GM23338 (cell line): ENCODE data around the gene WBP4. TPM values are rescaled to one million over a fixed set of nuclear protein-coding genes. Genes with fewer than 3 reads are reported as not detected.

Source experiments
- ATAC-seq: fragments of 200-7000 bp; cut with Tn5 transposase; 3 replicates; pipeline ENCODE4 v1.9.1; 2020
- DNase-seq: peaks from one replicate; pipeline ENCODE4 v3.0.0-alpha.2; 2015; ENCODE audit warnings: low spot score
- H2AFZ ChIP-seq: fragments of 200-600 bp; sonication (generic); 2 replicates; pipeline ENCODE4 v1.8.0; 2016; ENCODE audit warnings: antibody characterized with exemption, mild to moderate bottlenecking, moderate library complexity
- H3F3A ChIP-seq: fragments of 200-600 bp; sonication (generic); replicated peaks from 2 replicates; pipeline ENCODE4 v1.8.0; 2017; ENCODE audit warnings: antibody characterized with exemption, mixed run types, low read depth
- H3K27ac ChIP-seq: fragments of 200-600 bp; sonication (generic); 2 replicates; pipeline ENCODE4 v1.6.1; 2016; ENCODE audit warnings: low read depth
- H3K27me3 ChIP-seq: fragments of 200-600 bp; sonication (generic); 2 replicates; pipeline ENCODE4 v1.8.0; 2016; ENCODE audit warnings: mild to moderate bottlenecking, mixed run types, moderate library complexity; ENCODE audit not compliant: insufficient read depth
- H3K36me3 ChIP-seq: fragments of 200-600 bp; sonication (generic); 2 replicates; pipeline ENCODE4 v1.8.0; 2016; ENCODE audit warnings: mild to moderate bottlenecking; ENCODE audit not compliant: insufficient read depth
- H3K4me1 ChIP-seq: fragments of 200-600 bp; sonication (generic); 2 replicates; pipeline ENCODE4 v1.8.0; 2016; ENCODE audit warnings: mild to moderate bottlenecking, moderate library complexity; ENCODE audit not compliant: insufficient read depth
- H3K4me2 ChIP-seq: fragments of 200-600 bp; sonication (generic); 2 replicates; pipeline ENCODE4 v1.7.1; 2017; ENCODE audit warnings: mixed run types
- H3K4me3 ChIP-seq: fragments of 200-600 bp; sonication (generic); 2 replicates; pipeline ENCODE4 v1.6.1; 2016; ENCODE audit warnings: mixed run types
- H3K79me2 ChIP-seq: fragments of 200-600 bp; sonication (generic); replicated peaks from 2 replicates; pipeline ENCODE4 v1.8.0; 2017; ENCODE audit warnings: mild to moderate bottlenecking; ENCODE audit not compliant: insufficient read depth
- H3K9me2 ChIP-seq: fragments of 200-600 bp; sonication (generic); 2 replicates; pipeline ENCODE4 v1.8.0; 2017; ENCODE audit not compliant: insufficient read depth
- H4K20me1 ChIP-seq: fragments of 200-600 bp; sonication (generic); replicated peaks from 2 replicates; pipeline ENCODE4 v1.8.0; 2017; ENCODE audit warnings: mild to moderate bottlenecking; ENCODE audit not compliant: insufficient read depth
- H3K27ac Mint-ChIP-seq: 2 replicates; pipeline ENCODE4 v1.8.0; 2020; ENCODE audit warnings: inconsistent platforms, mild to moderate bottlenecking, moderate library complexity, mixed read lengths
- H3K27me3 Mint-ChIP-seq: 3 replicates; pipeline ENCODE4 v1.8.0; 2022; ENCODE audit warnings: low read depth, mild to moderate bottlenecking, moderate library complexity, mixed read lengths, inconsistent platforms; ENCODE audit not compliant: insufficient read depth, poor library complexity
- H3K36me3 Mint-ChIP-seq: 3 replicates; pipeline ENCODE4 v1.8.0; 2021; ENCODE audit warnings: low read depth, mild to moderate bottlenecking, inconsistent platforms, moderate library complexity, mixed read lengths
- H3K4me1 Mint-ChIP-seq: 3 replicates; pipeline ENCODE4 v1.8.0; 2020; ENCODE audit warnings: mild to moderate bottlenecking, inconsistent platforms, mixed read lengths
- H3K4me3 Mint-ChIP-seq: 3 replicates; pipeline ENCODE4 v1.8.0; 2021; ENCODE audit warnings: moderate library complexity, mild to moderate bottlenecking, inconsistent platforms, mixed read lengths
- H3K9me3 Mint-ChIP-seq: 3 replicates; pipeline ENCODE4 v1.8.0; 2020; ENCODE audit warnings: moderate library complexity, mild to moderate bottlenecking, inconsistent platforms, mixed read lengths
- CREB1 ChIP-seq: fragments of 250-450 bp; sonication (Bioruptor Pico); IDR thresholded peaks from 2 replicates; pipeline ENCODE4 v1.5.0; 2020; ENCODE audit warnings: low read depth, mild to moderate bottlenecking, moderate library complexity
- POLR2AphosphoS5 ChIP-seq: IDR thresholded peaks from 2 replicates; pipeline ENCODE4 v1.6.1; 2016; ENCODE audit warnings: antibody characterized with exemption, low read depth
- ZNF114 ChIP-seq: fragments of 250-450 bp; sonication (Bioruptor Pico); IDR thresholded peaks from 2 replicates; pipeline ENCODE4 v1.5.0; 2020; ENCODE audit warnings: mild to moderate bottlenecking, moderate library complexity
- ZNF331 ChIP-seq: fragments of 250-450 bp; sonication (Bioruptor Pico); IDR thresholded peaks from 2 replicates; pipeline ENCODE4 v1.5.0; 2020; ENCODE audit warnings: low read depth, mild to moderate bottlenecking, moderate library complexity
- long read RNA-seq: library from polyadenylated mRNA; unstranded; transcript quantifications from one replicate; pipeline ENCODE4 v2.0.0, GENCODE V29; 2020; ENCODE audit not compliant: unreplicated experiment
- polyA plus RNA-seq: library from polyadenylated mRNA; unstranded; fragments of >200 nt; fragmentation: Nextera tagmentation; extraction: Ambion mirVana; gene quantifications from 2 replicates; pipeline ENCODE4 v1.2.1, GENCODE V29; 2016
- total RNA-seq: library from RNA; depleted of rRNA; stranded (reverse); fragments of >200 nt; shearing (Covaris generic); gene quantifications from 2 replicates; pipeline ENCODE4 v1.2.3, GENCODE V29; 2014; rRNA removed
- TF ChIP-seq, protein P1 (sequence below): IDR thresholded peaks from 2 replicates; pipeline ENCODE4 v1.6.1; 2016; ENCODE audit warnings: antibody characterized with exemption
- TF ChIP-seq, protein P2 (sequence below): fragments of 250-450 bp; sonication (Bioruptor Pico); IDR thresholded peaks from 2 replicates; pipeline ENCODE4 v1.5.0; 2020; ENCODE audit warnings: mild to moderate bottlenecking, moderate library complexity
- TF ChIP-seq, protein P3 (sequence below), 2 experiments: fragments of 200-600 bp in 1 of 2; sonication (generic) in 1 of 2; conservative IDR thresholded peaks; 2 replicates each; pipeline versions ENCODE4 v1.5.1 to v1.6.1; 2016 to 2017; ENCODE audit warnings: antibody characterized with exemption in 2 of 2, low read depth in 2 of 2, mild to moderate bottlenecking in 2 of 2, moderate library complexity in 1 of 2
- TF ChIP-seq, protein P4 (sequence below): IDR thresholded peaks from one replicate; pipeline ENCODE4 v1.6.1; 2018; ENCODE audit warnings: antibody characterized with exemption; ENCODE audit not compliant: unreplicated experiment

Gene WBP4, protein sequence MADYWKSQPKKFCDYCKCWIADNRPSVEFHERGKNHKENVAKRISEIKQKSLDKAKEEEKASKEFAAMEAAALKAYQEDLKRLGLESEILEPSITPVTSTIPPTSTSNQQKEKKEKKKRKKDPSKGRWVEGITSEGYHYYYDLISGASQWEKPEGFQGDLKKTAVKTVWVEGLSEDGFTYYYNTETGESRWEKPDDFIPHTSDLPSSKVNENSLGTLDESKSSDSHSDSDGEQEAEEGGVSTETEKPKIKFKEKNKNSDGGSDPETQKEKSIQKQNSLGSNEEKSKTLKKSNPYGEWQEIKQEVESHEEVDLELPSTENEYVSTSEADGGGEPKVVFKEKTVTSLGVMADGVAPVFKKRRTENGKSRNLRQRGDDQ
- total RNA-seq (7.6 TPM in 2 replicates), polyA plus RNA-seq (33.2 and 33.8 TPM in 2 replicates)
- long read RNA-seq, partial matches to known transcripts = 14 of 14 reads
- long read RNA-seq, other reads (novel, unspliced or antisense) = 0 of 14 reads

- Mint-ChIP-seq H3K9me3 (peaks cover 5% of the 10 kb centered on the region; the same call in 2 of the 3 replicates), H3K4me1 (peaks cover 21% of the 10 kb centered on the region), H3K27me3 (peaks cover 15% of the 10 kb centered on the region), H3K4me3 (peak within 1 kb of the TSS; percentile 99), H3K27ac (peak within 1 kb of the TSS; percentile 99), H3K36me3 (peaks cover 17% of the 10 kb centered on the region)
- H3K9me2 ChIP-seq = no peaks in the 10 kb centered on the region
- ATAC-seq = peak; percentile 70
- peak within 1 kb of the TSS; percentile 94 for H3K27ac ChIP-seq
- H3K79me2 ChIP-seq = peaks cover 49% of the 10 kb centered on the region
- TF ChIP-seq, protein P1, sequence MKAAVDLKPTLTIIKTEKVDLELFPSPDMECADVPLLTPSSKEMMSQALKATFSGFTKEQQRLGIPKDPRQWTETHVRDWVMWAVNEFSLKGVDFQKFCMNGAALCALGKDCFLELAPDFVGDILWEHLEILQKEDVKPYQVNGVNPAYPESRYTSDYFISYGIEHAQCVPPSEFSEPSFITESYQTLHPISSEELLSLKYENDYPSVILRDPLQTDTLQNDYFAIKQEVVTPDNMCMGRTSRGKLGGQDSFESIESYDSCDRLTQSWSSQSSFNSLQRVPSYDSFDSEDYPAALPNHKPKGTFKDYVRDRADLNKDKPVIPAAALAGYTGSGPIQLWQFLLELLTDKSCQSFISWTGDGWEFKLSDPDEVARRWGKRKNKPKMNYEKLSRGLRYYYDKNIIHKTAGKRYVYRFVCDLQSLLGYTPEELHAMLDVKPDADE = no peak
- TF ChIP-seq POLR2AphosphoS5 (peak; percentile 86), CREB1 (CRISPR knock-in tag) (peak; percentile 59), ZNF114 (CRISPR knock-in tag) (0 out of 2 replicates have a peak, but pooled peaks have one; percentile 9), ZNF331 (CRISPR knock-in tag) (no peak)
- TF ChIP-seq, protein P2, sequence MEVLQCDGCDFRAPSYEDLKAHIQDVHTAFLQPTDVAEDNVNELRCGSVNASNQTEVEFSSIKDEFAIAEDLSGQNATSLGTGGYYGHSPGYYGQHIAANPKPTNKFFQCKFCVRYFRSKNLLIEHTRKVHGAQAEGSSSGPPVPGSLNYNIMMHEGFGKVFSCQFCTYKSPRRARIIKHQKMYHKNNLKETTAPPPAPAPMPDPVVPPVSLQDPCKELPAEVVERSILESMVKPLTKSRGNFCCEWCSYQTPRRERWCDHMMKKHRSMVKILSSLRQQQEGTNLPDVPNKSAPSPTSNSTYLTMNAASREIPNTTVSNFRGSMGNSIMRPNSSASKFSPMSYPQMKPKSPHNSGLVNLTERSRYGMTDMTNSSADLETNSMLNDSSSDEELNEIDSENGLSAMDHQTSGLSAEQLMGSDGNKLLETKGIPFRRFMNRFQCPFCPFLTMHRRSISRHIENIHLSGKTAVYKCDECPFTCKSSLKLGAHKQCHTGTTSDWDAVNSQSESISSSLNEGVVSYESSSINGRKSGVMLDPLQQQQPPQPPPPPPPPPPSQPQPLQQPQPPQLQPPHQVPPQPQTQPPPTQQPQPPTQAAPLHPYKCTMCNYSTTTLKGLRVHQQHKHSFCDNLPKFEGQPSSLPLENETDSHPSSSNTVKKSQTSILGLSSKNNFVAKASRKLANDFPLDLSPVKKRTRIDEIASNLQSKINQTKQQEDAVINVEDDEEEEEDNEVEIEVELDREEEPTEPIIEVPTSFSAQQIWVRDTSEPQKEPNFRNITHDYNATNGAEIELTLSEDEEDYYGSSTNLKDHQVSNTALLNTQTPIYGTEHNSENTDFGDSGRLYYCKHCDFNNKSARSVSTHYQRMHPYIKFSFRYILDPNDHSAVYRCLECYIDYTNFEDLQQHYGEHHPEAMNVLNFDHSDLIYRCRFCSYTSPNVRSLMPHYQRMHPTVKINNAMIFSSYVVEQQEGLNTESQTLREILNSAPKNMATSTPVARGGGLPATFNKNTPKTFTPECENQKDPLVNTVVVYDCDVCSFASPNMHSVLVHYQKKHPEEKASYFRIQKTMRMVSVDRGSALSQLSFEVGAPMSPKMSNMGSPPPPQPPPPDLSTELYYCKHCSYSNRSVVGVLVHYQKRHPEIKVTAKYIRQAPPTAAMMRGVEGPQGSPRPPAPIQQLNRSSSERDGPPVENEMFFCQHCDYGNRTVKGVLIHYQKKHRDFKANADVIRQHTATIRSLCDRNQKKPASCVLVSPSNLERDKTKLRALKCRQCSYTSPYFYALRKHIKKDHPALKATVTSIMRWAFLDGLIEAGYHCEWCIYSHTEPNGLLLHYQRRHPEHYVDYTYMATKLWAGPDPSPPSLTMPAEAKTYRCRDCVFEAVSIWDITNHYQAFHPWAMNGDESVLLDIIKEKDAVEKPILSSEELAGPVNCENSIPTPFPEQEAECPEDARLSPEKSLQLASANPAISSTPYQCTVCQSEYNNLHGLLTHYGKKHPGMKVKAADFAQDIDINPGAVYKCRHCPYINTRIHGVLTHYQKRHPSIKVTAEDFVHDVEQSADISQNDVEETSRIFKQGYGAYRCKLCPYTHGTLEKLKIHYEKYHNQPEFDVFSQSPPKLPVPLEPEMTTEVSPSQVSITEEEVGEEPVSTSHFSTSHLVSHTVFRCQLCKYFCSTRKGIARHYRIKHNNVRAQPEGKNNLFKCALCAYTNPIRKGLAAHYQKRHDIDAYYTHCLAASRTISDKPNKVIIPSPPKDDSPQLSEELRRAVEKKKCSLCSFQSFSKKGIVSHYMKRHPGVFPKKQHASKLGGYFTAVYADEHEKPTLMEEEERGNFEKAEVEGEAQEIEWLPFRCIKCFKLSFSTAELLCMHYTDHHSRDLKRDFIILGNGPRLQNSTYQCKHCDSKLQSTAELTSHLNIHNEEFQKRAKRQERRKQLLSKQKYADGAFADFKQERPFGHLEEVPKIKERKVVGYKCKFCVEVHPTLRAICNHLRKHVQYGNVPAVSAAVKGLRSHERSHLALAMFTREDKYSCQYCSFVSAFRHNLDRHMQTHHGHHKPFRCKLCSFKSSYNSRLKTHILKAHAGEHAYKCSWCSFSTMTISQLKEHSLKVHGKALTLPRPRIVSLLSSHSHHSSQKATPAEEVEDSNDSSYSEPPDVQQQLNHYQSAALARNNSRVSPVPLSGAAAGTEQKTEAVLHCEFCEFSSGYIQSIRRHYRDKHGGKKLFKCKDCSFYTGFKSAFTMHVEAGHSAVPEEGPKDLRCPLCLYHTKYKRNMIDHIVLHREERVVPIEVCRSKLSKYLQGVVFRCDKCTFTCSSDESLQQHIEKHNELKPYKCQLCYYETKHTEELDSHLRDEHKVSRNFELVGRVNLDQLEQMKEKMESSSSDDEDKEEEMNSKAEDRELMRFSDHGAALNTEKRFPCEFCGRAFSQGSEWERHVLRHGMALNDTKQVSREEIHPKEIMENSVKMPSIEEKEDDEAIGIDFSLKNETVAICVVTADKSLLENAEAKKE (CRISPR knock-in tag) = 0 out of 2 replicates have a peak, but pooled peaks have one; percentile 35
- TF ChIP-seq, protein P3, sequence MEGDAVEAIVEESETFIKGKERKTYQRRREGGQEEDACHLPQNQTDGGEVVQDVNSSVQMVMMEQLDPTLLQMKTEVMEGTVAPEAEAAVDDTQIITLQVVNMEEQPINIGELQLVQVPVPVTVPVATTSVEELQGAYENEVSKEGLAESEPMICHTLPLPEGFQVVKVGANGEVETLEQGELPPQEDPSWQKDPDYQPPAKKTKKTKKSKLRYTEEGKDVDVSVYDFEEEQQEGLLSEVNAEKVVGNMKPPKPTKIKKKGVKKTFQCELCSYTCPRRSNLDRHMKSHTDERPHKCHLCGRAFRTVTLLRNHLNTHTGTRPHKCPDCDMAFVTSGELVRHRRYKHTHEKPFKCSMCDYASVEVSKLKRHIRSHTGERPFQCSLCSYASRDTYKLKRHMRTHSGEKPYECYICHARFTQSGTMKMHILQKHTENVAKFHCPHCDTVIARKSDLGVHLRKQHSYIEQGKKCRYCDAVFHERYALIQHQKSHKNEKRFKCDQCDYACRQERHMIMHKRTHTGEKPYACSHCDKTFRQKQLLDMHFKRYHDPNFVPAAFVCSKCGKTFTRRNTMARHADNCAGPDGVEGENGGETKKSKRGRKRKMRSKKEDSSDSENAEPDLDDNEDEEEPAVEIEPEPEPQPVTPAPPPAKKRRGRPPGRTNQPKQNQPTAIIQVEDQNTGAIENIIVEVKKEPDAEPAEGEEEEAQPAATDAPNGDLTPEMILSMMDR (conservative IDR thresholded peaks at IDR 0.05; ENCODE audit: low read depth in 2 of 2) = no peak
- TF ChIP-seq, protein P4, sequence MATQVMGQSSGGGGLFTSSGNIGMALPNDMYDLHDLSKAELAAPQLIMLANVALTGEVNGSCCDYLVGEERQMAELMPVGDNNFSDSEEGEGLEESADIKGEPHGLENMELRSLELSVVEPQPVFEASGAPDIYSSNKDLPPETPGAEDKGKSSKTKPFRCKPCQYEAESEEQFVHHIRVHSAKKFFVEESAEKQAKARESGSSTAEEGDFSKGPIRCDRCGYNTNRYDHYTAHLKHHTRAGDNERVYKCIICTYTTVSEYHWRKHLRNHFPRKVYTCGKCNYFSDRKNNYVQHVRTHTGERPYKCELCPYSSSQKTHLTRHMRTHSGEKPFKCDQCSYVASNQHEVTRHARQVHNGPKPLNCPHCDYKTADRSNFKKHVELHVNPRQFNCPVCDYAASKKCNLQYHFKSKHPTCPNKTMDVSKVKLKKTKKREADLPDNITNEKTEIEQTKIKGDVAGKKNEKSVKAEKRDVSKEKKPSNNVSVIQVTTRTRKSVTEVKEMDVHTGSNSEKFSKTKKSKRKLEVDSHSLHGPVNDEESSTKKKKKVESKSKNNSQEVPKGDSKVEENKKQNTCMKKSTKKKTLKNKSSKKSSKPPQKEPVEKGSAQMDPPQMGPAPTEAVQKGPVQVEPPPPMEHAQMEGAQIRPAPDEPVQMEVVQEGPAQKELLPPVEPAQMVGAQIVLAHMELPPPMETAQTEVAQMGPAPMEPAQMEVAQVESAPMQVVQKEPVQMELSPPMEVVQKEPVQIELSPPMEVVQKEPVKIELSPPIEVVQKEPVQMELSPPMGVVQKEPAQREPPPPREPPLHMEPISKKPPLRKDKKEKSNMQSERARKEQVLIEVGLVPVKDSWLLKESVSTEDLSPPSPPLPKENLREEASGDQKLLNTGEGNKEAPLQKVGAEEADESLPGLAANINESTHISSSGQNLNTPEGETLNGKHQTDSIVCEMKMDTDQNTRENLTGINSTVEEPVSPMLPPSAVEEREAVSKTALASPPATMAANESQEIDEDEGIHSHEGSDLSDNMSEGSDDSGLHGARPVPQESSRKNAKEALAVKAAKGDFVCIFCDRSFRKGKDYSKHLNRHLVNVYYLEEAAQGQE = no peak
- peak within 1 kb of the TSS; percentile 84 for H3K4me2 ChIP-seq
- no peaks in the 10 kb centered on the region for H3F3A ChIP-seq
- H3K4me3 ChIP-seq = peak within 1 kb of the TSS; percentile 83
- H4K20me1 ChIP-seq = peaks cover 2% of the 10 kb centered on the region; the same call in 1 of the 2 replicates
- H3K27me3 ChIP-seq = no peaks in the 10 kb centered on the region
- peaks cover 17% of the 10 kb centered on the region; the same call in 1 of the 2 replicates for H3K36me3 ChIP-seq
- H2AFZ ChIP-seq = peak within 1 kb of the TSS; percentile 91
- peaks cover 16% of the 10 kb centered on the region for H3K4me1 ChIP-seq
- DNase-seq = peak; percentile 97
Observed at GRCh38 chr13:41061075-41061913, at the start of gene WBP4. Gene WBP4, plus strand, starts transcription at chr13:41061509. Its CDS starts 165 bp downstream, at chr13:41061674.
